ENCODE results near the gene TMEM132C. TPM values are rescaled to one million over a fixed set of nuclear protein-coding genes. Genes with fewer than 3 reads are reported as not detected.

TMEM132C gene
- total and polyA plus RNA-seq, 2 experiments from 2014 or later, result not detected

GRCh38 chr12:128423205-128423604 lies 156.2 kb downstream of the TMEM132C start:
- Mint-ChIP-seq H3K4me3 (no peak overlapping the region), H3K27ac (no peak overlapping the region), H3K36me3 (ENCODE audit: low read depth) (peaks cover 40% of the 10 kb centered on the region), H3K27me3 (ENCODE audit: insufficient read depth, low read depth, poor library complexity) (peaks cover 3% of the 10 kb centered on the region), H3K9me3 (peaks cover 100% of the 10 kb centered on the region), H3K4me1 (no peaks in the 10 kb centered on the region)
- ATAC-seq, result no peak
- no peak overlapping the region for H3K4me3 ChIP-seq
- no peaks in the 10 kb centered on the region for H4K20me1 ChIP-seq (replicated peaks; ENCODE audit: insufficient read depth)
- H3K79me2 ChIP-seq (replicated peaks; ENCODE audit: insufficient read depth), result no peaks in the 10 kb centered on the region
- H3K9me2 ChIP-seq (ENCODE audit: insufficient read depth), result no peaks in the 10 kb centered on the region
- H3K27ac ChIP-seq (ENCODE audit: low read depth), result no peak overlapping the region
- no peak overlapping the region for H3K4me2 ChIP-seq
- H3K4me1 ChIP-seq (ENCODE audit: insufficient read depth), result no peaks in the 10 kb centered on the region
- H3K27me3 ChIP-seq (ENCODE audit: insufficient read depth), result no peaks in the 10 kb centered on the region
- no peaks in the 10 kb centered on the region for H3F3A ChIP-seq (replicated peaks; ENCODE audit: low read depth)
- H2AFZ ChIP-seq, result no peak overlapping the region
- no peak for DNase-seq (ENCODE audit: low spot score)
- peaks cover 1% of the 10 kb centered on the region for H3K36me3 ChIP-seq (ENCODE audit: insufficient read depth)
- TF ChIP-seq ZNF114 (CRISPR knock-in tag; IDR thresholded peaks at IDR 0.05) (no peak), CREB1 (CRISPR knock-in tag; IDR thresholded peaks at IDR 0.05; ENCODE audit: low read depth) (no peak), EZH2phosphoT487 (IDR thresholded peaks at IDR 0.05; ENCODE audit: unreplicated experiment) (no peak), STAT1 (IDR thresholded peaks at IDR 0.05; ENCODE audit: unreplicated experiment) (no peak), NANOG (IDR thresholded peaks at IDR 0.05; ENCODE audit: borderline replicate concordance) (no peak), POLR2AphosphoS5 (IDR thresholded peaks at IDR 0.05; ENCODE audit: low read depth) (no peak), ZNF331 (CRISPR knock-in tag; IDR thresholded peaks at IDR 0.05; ENCODE audit: low read depth) (no peak), ZNF462 (CRISPR knock-in tag; IDR thresholded peaks at IDR 0.05) (no peak), JUNB (IDR thresholded peaks at IDR 0.05; ENCODE audit: unreplicated experiment) (no peak), EZH2 (IDR thresholded peaks at IDR 0.05; ENCODE audit: low read depth, unreplicated experiment) (no peak)
- TF ChIP-seq, protein P1, sequence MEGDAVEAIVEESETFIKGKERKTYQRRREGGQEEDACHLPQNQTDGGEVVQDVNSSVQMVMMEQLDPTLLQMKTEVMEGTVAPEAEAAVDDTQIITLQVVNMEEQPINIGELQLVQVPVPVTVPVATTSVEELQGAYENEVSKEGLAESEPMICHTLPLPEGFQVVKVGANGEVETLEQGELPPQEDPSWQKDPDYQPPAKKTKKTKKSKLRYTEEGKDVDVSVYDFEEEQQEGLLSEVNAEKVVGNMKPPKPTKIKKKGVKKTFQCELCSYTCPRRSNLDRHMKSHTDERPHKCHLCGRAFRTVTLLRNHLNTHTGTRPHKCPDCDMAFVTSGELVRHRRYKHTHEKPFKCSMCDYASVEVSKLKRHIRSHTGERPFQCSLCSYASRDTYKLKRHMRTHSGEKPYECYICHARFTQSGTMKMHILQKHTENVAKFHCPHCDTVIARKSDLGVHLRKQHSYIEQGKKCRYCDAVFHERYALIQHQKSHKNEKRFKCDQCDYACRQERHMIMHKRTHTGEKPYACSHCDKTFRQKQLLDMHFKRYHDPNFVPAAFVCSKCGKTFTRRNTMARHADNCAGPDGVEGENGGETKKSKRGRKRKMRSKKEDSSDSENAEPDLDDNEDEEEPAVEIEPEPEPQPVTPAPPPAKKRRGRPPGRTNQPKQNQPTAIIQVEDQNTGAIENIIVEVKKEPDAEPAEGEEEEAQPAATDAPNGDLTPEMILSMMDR (conservative IDR thresholded peaks at IDR 0.05; ENCODE audit: low read depth in 2 of 2), result no peak
- TF ChIP-seq, protein P2, sequence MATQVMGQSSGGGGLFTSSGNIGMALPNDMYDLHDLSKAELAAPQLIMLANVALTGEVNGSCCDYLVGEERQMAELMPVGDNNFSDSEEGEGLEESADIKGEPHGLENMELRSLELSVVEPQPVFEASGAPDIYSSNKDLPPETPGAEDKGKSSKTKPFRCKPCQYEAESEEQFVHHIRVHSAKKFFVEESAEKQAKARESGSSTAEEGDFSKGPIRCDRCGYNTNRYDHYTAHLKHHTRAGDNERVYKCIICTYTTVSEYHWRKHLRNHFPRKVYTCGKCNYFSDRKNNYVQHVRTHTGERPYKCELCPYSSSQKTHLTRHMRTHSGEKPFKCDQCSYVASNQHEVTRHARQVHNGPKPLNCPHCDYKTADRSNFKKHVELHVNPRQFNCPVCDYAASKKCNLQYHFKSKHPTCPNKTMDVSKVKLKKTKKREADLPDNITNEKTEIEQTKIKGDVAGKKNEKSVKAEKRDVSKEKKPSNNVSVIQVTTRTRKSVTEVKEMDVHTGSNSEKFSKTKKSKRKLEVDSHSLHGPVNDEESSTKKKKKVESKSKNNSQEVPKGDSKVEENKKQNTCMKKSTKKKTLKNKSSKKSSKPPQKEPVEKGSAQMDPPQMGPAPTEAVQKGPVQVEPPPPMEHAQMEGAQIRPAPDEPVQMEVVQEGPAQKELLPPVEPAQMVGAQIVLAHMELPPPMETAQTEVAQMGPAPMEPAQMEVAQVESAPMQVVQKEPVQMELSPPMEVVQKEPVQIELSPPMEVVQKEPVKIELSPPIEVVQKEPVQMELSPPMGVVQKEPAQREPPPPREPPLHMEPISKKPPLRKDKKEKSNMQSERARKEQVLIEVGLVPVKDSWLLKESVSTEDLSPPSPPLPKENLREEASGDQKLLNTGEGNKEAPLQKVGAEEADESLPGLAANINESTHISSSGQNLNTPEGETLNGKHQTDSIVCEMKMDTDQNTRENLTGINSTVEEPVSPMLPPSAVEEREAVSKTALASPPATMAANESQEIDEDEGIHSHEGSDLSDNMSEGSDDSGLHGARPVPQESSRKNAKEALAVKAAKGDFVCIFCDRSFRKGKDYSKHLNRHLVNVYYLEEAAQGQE (IDR thresholded peaks at IDR 0.05; ENCODE audit: unreplicated experiment), result no peak
- TF ChIP-seq, protein P3, sequence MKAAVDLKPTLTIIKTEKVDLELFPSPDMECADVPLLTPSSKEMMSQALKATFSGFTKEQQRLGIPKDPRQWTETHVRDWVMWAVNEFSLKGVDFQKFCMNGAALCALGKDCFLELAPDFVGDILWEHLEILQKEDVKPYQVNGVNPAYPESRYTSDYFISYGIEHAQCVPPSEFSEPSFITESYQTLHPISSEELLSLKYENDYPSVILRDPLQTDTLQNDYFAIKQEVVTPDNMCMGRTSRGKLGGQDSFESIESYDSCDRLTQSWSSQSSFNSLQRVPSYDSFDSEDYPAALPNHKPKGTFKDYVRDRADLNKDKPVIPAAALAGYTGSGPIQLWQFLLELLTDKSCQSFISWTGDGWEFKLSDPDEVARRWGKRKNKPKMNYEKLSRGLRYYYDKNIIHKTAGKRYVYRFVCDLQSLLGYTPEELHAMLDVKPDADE (IDR thresholded peaks at IDR 0.05), result no peak

Measured in GM23338 (cell line).